Measurements from ENCODE around the gene SPINK9.

DNA sequence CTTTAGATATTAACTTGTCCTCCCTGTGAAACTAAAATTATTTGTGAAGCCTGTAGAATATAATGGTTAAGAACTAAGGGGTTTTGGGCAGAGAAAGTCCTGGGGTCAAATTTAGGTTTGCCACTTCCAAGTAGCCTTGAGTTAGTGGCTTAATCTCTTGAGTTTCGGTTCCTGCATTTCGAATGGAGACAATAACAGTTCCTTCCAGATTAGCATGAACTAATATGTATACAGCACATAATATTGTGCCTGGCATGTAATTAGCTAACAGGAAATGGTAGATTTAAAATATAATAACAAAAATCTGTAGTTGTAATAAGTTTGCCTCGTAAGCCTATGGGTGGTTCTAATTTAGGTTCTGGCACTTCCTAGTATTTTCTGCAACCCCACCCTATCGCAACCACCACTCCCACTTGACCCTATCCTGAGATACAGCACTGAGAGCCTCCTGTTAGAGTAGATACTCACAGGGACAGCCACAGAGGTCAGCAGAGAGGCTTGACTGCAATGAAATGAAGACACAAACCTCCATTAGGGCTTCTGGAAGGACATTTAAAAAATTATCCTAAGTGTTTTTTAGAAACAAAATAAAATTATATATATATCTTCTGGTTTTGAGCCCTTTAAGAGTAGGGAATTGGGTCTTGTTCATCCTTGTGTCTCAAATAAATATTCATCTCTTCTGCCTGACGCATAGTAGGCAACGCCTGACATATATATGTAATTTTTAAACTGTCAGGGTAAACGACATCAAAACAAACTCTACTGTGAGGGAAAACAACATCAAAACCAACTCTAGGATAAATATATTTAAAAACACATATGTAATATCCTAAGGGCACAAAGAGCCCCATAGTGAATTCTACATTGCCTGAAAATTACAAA lies 8.5 kb downstream of the SPINK9 start:
- TF ChIP-seq, protein P1, sequence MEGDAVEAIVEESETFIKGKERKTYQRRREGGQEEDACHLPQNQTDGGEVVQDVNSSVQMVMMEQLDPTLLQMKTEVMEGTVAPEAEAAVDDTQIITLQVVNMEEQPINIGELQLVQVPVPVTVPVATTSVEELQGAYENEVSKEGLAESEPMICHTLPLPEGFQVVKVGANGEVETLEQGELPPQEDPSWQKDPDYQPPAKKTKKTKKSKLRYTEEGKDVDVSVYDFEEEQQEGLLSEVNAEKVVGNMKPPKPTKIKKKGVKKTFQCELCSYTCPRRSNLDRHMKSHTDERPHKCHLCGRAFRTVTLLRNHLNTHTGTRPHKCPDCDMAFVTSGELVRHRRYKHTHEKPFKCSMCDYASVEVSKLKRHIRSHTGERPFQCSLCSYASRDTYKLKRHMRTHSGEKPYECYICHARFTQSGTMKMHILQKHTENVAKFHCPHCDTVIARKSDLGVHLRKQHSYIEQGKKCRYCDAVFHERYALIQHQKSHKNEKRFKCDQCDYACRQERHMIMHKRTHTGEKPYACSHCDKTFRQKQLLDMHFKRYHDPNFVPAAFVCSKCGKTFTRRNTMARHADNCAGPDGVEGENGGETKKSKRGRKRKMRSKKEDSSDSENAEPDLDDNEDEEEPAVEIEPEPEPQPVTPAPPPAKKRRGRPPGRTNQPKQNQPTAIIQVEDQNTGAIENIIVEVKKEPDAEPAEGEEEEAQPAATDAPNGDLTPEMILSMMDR (IDR thresholded peaks at IDR 0.05 in 4 of 5, conservative IDR thresholded peaks at IDR 0.05 in 1 of 5) = no peak
- no peak for TF ChIP-seq POLR2A (IDR thresholded peaks at IDR 0.05)

Data from gastrocnemius medialis (tissue), 4 donors.